Measurements from ENCODE around the gene SMCO1.

DNA sequence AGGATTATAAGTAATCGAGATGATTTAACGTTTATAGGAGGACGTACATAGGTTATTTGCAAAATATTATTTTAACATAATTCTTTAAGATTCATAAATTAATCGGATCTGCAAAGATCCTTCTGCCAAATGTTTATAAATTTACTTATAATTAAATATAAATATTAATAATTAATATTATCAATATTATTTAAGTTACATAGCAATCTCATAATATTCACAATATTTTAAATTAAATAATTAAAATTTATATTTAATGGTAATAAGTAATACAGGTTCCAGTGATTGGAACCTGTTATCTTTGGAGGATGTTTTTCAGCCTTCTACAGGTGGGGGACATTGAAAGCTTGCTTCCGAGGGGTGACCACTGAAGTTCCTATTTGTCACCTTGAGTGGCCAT is 37.1 kb upstream of the SMCO1 start:
- TF ChIP-seq POLR2AphosphoS5 (IDR thresholded peaks at IDR 0.05; ENCODE audit: insufficient read depth, low read depth, low read length): no peak
- TF ChIP-seq POLR2A (IDR thresholded peaks at IDR 0.05; ENCODE audit: low read depth, low read length): no peak
- TF ChIP-seq, protein P1, sequence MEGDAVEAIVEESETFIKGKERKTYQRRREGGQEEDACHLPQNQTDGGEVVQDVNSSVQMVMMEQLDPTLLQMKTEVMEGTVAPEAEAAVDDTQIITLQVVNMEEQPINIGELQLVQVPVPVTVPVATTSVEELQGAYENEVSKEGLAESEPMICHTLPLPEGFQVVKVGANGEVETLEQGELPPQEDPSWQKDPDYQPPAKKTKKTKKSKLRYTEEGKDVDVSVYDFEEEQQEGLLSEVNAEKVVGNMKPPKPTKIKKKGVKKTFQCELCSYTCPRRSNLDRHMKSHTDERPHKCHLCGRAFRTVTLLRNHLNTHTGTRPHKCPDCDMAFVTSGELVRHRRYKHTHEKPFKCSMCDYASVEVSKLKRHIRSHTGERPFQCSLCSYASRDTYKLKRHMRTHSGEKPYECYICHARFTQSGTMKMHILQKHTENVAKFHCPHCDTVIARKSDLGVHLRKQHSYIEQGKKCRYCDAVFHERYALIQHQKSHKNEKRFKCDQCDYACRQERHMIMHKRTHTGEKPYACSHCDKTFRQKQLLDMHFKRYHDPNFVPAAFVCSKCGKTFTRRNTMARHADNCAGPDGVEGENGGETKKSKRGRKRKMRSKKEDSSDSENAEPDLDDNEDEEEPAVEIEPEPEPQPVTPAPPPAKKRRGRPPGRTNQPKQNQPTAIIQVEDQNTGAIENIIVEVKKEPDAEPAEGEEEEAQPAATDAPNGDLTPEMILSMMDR (IDR thresholded peaks at IDR 0.05; ENCODE audit: extremely low read depth in 1 of 2, insufficient read depth in 1 of 2, low read depth in 1 of 2, low read length in 2 of 2): no peak
- no peak for TF ChIP-seq FOS (IDR thresholded peaks at IDR 0.05; ENCODE audit: borderline replicate concordance, insufficient read depth, low read length)
- no peak for TF ChIP-seq EZH2 (IDR thresholded peaks at IDR 0.05; ENCODE audit: borderline replicate concordance, low read depth, low read length, severe bottlenecking)
- no peak for TF ChIP-seq MYC (IDR thresholded peaks at IDR 0.05; ENCODE audit: low read depth, low read length)

Data from endothelial cell of umbilical vein (primary cell).